Cardiac muscle cell (in vitro differentiated cells and primary cell): ENCODE results near the gene MAST3. TPM values are rescaled to one million over a fixed set of nuclear protein-coding genes. Genes with fewer than 3 reads are reported as not detected.
"Not testable (repeated sequence)": the region's sequence is repeated elsewhere in the genome, so short reads cannot be mapped to it uniquely, and the experiment has no call there.

Source experiments
- DNase-seq, 2 donors: peaks; one replicate each; pipeline versions ENCODE4 v3.0.0 to v3.0.0-alpha.2; 2010 to 2017; ENCODE audit warnings: low read depth in 1 of 2, low spot score in 1 of 2
- H3K27ac ChIP-seq: fragments of 200-600 bp; sonication (generic); 2 replicates; pipeline ENCODE4 v1.5.1; 2016
- H3K27me3 ChIP-seq: fragments of 200-600 bp; sonication (generic); 2 replicates; pipeline ENCODE4 v1.6.0; 2016; ENCODE audit warnings: control low read depth
- H3K36me3 ChIP-seq: fragments of 200-600 bp; sonication (generic); 2 replicates; pipeline ENCODE4 v1.5.1; 2016; ENCODE audit warnings: control low read depth
- H3K4me1 ChIP-seq: fragments of 200-600 bp; sonication (generic); 2 replicates; pipeline ENCODE4 v1.8.1; 2017; ENCODE audit warnings: low read depth, mild to moderate bottlenecking, mixed run types
- H3K4me3 ChIP-seq: fragments of 200-600 bp; sonication (generic); 2 replicates; pipeline ENCODE4 v1.5.1; 2016; ENCODE audit warnings: mild to moderate bottlenecking
- H3K9me3 ChIP-seq: fragments of 200-600 bp; sonication (generic); 2 replicates; pipeline ENCODE4 v1.5.1; 2017; ENCODE audit warnings: low read depth, mild to moderate bottlenecking, control low read depth
- polyA plus RNA-seq: library from polyadenylated mRNA; unstranded; fragments of >200 nt; fragmentation: Nextera tagmentation; extraction: Ambion mirVana; gene quantifications from 2 replicates; pipeline ENCODE4 v1.2.1, GENCODE V29; 2016
- total RNA-seq: library from RNA; depleted of rRNA; stranded (reverse); fragments of >200 nt; gene quantifications from 2 replicates; pipeline ENCODE4 v1.2.3, GENCODE V29; 2016
- TF ChIP-seq, protein P1 (sequence below): IDR thresholded peaks from 2 replicates; pipeline ENCODE4 v1.5.1; 2012; ENCODE audit warnings: low read depth, mild to moderate bottlenecking, low read length

Gene MAST3
- total and polyA plus RNA-seq, 2 experiments from 2014 or later = 5.5 to 8.1 TPM

DNA sequence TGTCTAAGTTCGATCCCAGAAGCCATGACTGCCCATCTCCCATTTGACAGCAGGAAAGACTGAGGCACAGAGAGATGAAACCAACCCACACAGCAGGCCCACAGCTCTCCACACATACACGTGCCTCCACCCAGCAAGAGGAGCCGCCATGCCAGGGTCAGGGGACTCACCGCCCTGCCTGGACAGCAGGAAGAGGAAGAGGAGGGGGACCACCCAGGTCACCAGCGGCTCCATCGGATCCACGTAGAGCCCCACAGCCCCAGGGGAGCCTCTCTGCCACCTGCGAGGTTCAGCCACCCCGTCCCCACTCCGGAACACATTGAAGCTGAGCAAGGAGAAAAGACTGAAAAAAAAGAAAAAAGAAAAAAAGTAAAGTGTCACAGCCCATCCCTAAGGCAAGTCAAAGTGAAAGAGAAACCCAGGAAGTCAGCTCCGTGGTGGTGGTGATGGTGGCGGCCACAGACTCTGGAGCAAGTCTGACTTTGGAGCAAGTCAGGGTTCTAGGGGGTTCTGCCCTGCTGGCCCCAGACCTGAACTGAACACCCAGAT lies 10.9 kb upstream of the MAST3 start, which contains the start of gene IL12RB1:
Gene IL12RB1 (minus strand): TSS at position 345 of the 549 bp plus-strand sequence. CDS start 111 bp downstream, at position 234.
- no peak within 1 kb of the TSS for H3K27ac ChIP-seq

DNA sequence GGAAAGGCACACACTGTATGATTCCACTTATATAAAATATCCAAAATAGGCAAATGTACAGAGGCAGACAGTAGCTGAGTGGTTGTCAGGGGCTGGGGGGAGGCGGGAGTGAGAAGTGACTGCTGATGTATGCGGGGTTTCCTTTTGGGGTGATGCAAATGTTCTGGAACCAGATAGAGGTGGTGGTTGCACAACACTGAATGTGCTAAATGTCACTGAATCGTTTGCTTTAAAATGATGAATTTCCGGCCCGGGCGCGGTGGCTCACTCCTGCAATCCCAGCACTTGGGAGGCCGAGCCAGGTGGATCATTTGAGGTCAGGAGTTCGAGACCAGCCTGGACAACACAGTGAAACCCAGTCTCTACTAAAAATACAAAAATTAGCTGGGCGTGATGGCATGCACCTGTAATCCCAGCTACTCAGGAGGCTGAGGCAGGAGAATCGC lies 8.5 kb upstream of the MAST3 start:
- not testable (repeated sequence) for H3K4me3 ChIP-seq, H3K27ac ChIP-seq, H3K36me3 ChIP-seq, H3K4me1 ChIP-seq, H3K27me3 ChIP-seq, H3K9me3 ChIP-seq
- peak in 1 of 2 donors; percentile 85 for DNase-seq

More for the DNA sequence above, 10.9 kb upstream of the MAST3 start, which contains the start of gene IL12RB1:
- Histone ChIP-seq H3K9me3 (no peaks in the 10 kb centered on the region), H3K4me1 (no peaks in the 10 kb centered on the region), H3K4me3 (no peak within 1 kb of the TSS), H3K27me3 (no peaks in the 10 kb centered on the region), H3K36me3 (no peaks in the 10 kb centered on the region)
- no peak for DNase-seq
- TF ChIP-seq, protein P1, sequence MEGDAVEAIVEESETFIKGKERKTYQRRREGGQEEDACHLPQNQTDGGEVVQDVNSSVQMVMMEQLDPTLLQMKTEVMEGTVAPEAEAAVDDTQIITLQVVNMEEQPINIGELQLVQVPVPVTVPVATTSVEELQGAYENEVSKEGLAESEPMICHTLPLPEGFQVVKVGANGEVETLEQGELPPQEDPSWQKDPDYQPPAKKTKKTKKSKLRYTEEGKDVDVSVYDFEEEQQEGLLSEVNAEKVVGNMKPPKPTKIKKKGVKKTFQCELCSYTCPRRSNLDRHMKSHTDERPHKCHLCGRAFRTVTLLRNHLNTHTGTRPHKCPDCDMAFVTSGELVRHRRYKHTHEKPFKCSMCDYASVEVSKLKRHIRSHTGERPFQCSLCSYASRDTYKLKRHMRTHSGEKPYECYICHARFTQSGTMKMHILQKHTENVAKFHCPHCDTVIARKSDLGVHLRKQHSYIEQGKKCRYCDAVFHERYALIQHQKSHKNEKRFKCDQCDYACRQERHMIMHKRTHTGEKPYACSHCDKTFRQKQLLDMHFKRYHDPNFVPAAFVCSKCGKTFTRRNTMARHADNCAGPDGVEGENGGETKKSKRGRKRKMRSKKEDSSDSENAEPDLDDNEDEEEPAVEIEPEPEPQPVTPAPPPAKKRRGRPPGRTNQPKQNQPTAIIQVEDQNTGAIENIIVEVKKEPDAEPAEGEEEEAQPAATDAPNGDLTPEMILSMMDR = no peak

DNA sequence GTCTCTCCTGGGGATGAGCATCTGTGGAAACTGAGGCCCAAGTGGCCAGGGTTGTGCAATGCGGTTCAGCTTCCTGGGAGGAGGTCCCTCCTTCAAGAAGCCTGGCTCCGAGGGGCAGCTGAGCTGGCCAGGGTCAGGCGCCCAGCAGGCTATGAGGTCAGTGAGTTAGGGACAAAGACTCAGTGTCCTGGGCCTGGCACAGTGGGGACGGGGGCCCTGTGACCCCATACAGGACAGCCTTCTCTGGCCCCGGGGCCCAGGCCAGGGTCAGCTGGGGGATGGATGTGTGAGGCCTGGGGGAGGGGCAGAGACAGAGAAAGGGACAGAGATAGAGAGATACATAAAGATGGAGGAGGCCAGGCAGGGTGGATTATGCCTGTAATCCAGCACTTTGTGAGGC lies 7.9 kb upstream of the MAST3 start:
- no peaks in the 10 kb centered on the region for H3K27me3 ChIP-seq
- H3K36me3 ChIP-seq = no peaks in the 10 kb centered on the region
- no peaks in the 10 kb centered on the region for H3K9me3 ChIP-seq
- H3K4me1 ChIP-seq = no peaks in the 10 kb centered on the region
- TF ChIP-seq, protein P1 = no peak
- no peak overlapping the region for H3K4me3 ChIP-seq
- no peak for DNase-seq
- H3K27ac ChIP-seq = no peak overlapping the region

GRCh38 chr19:18090545-18091216 lies 6.9 kb upstream of the MAST3 start:
- H3K4me1 ChIP-seq = no peaks in the 10 kb centered on the region
- H3K4me3 ChIP-seq = no peak overlapping the region
- DNase-seq = peak in 1 of 2 donors; percentile 49
- H3K27ac ChIP-seq = no peak overlapping the region
- no peaks in the 10 kb centered on the region for H3K36me3 ChIP-seq
- H3K9me3 ChIP-seq = no peaks in the 10 kb centered on the region
- TF ChIP-seq, protein P1 = no peak
- no peaks in the 10 kb centered on the region for H3K27me3 ChIP-seq

- Histone ChIP-seq H3K4me3 (no peak overlapping the region), H3K9me3 (no peaks in the 10 kb centered on the region), H3K36me3 (no peaks in the 10 kb centered on the region), H3K27me3 (no peaks in the 10 kb centered on the region), H3K4me1 (no peaks in the 10 kb centered on the region), H3K27ac (no peak overlapping the region)
- no peak for DNase-seq
- TF ChIP-seq, protein P1 = no peak
Measured at GRCh38 chr19:18091217-18091608, 6.4 kb upstream of the MAST3 start.

GRCh38 chr19:18093439-18094161 lies 4.0 kb upstream of the MAST3 start:
- H3K4me1 ChIP-seq = no peaks in the 10 kb centered on the region
- TF ChIP-seq, protein P1 = no peak

More at GRCh38 chr19:18093439-18094161, 4.0 kb upstream of the MAST3 start:
- Histone ChIP-seq H3K36me3 (no peaks in the 10 kb centered on the region), H3K4me3 (no peak overlapping the region), H3K27me3 (peaks cover 6% of the 10 kb centered on the region), H3K9me3 (no peaks in the 10 kb centered on the region), H3K27ac (no peak overlapping the region)
- no peak for DNase-seq
